OCI-LY1 (cell line): ENCODE data around the gene DHRSX.

Experiments used
- H2AFZ ChIP-seq: fragments of 200-600 bp; sonication (generic), shearing (Covaris generic); 2 replicates; pipeline ENCODE4 v1.6.0; 2014; ENCODE audit warnings: antibody characterized with exemption, mild to moderate bottlenecking, low read length
- H3F3A ChIP-seq: fragments of 200-600 bp; sonication (generic), shearing (Covaris generic); 2 replicates; pipeline ENCODE4 v1.6.0; 2014; ENCODE audit warnings: mild to moderate bottlenecking, antibody characterized with exemption, low read length, moderate library complexity; ENCODE audit not compliant: insufficient read depth
- H3K27ac ChIP-seq: fragments of 200-600 bp; sonication (generic); 2 replicates; pipeline ENCODE4 v1.5.1; 2014; ENCODE audit warnings: low read length, mixed run types, mild to moderate bottlenecking, low read depth; ENCODE audit not compliant: poor library complexity, severe bottlenecking
- H3K27me3 ChIP-seq: fragments of 200-600 bp; sonication (generic); 2 replicates; pipeline ENCODE4 v1.6.0; 2014; ENCODE audit warnings: antibody characterized with exemption, mild to moderate bottlenecking, low read length, moderate library complexity; ENCODE audit not compliant: insufficient read depth
- H3K36me3 ChIP-seq: fragments of 200-600 bp; sonication (generic); 2 replicates; pipeline ENCODE4 v1.6.1; 2014; ENCODE audit warnings: mild to moderate bottlenecking, antibody characterized with exemption, low read length, moderate library complexity, mixed read lengths; ENCODE audit not compliant: insufficient read depth
- H3K4me1 ChIP-seq: fragments of 200-600 bp; sonication (generic); 2 replicates; pipeline ENCODE4 v1.5.1; 2014; ENCODE audit warnings: mild to moderate bottlenecking, low read length, moderate library complexity; ENCODE audit not compliant: insufficient read depth, severe bottlenecking
- H3K4me2 ChIP-seq: fragments of 200-600 bp; sonication (generic), shearing (Covaris generic); 2 replicates; pipeline ENCODE4 v1.6.1; 2014; ENCODE audit warnings: low read length
- H3K4me3 ChIP-seq: fragments of 200-600 bp; sonication (generic); 2 replicates; pipeline ENCODE4 v1.5.1; 2014; ENCODE audit warnings: low read length, low read depth, mild to moderate bottlenecking, mixed read lengths; ENCODE audit not compliant: poor library complexity, severe bottlenecking
- H3K79me2 ChIP-seq: fragments of 200-600 bp; shearing (Covaris generic); 2 replicates; pipeline ENCODE4 v1.6.1; 2016; ENCODE audit warnings: mixed run types, low read length, mixed read lengths; ENCODE audit not compliant: insufficient read depth
- H3K9ac ChIP-seq: fragments of 200-600 bp; sonication (generic), shearing (Covaris generic); 2 replicates; pipeline ENCODE4 v1.6.1; 2014; ENCODE audit warnings: mild to moderate bottlenecking, low read length, mixed read lengths
- H3K9me2 ChIP-seq: fragments of 200-600 bp; sonication (generic), shearing (Covaris generic); 2 replicates; pipeline ENCODE4 v1.6.1; 2014; ENCODE audit warnings: low read depth, mild to moderate bottlenecking, low read length, mixed read lengths
- H3K9me3 ChIP-seq: fragments of 200-600 bp; shearing (Covaris generic); 2 replicates; pipeline ENCODE4 v1.6.1; 2014; ENCODE audit warnings: low read length, mixed read lengths
- H4K20me1 ChIP-seq: fragments of 200-600 bp; sonication (generic), shearing (Covaris generic); 2 replicates; pipeline ENCODE4 v1.6.0; 2016; ENCODE audit warnings: mild to moderate bottlenecking, low read length; ENCODE audit not compliant: insufficient read depth
- CTCF ChIP-seq: fragments of 200-600 bp; sonication (generic), shearing (Covaris generic); IDR thresholded peaks from 2 replicates; pipeline ENCODE4 v1.5.1; 2017; ENCODE audit warnings: mild to moderate bottlenecking, antibody characterized with exemption, low read length, moderate library complexity, mixed read lengths
- EZH2 ChIP-seq: fragments of 200-600 bp; sonication (generic), shearing (Covaris generic); IDR thresholded peaks from 2 replicates; pipeline ENCODE4 v1.8.0; 2017; ENCODE audit warnings: borderline replicate concordance, mixed run types, mild to moderate bottlenecking, antibody characterized with exemption, low read length, moderate library complexity, mixed read lengths

DHRSX gene

GRCh38 chrX:2342874-2343273, 157.9 kb downstream of the DHRSX start:
- Histone ChIP-seq H3K9me2 (no peaks in the 10 kb centered on the region), H3K4me1 (peaks cover 7% of the 10 kb centered on the region), H3K9ac (no peak overlapping the region), H3K27ac (no peak overlapping the region), H3K4me2 (no peak overlapping the region), H3F3A (no peaks in the 10 kb centered on the region), H4K20me1 (no peaks in the 10 kb centered on the region), H3K27me3 (no peaks in the 10 kb centered on the region), H3K9me3 (peaks cover 10% of the 10 kb centered on the region), H3K36me3 (peaks cover 54% of the 10 kb centered on the region), H3K4me3 (no peak overlapping the region), H2AFZ (no peak overlapping the region), H3K79me2 (no peaks in the 10 kb centered on the region)
- TF ChIP-seq EZH2 (no peak), CTCF (no peak)

- H3K79me2 ChIP-seq: no peaks in the 10 kb centered on the region
- H2AFZ ChIP-seq: no peak overlapping the region
- no peak overlapping the region for H3K4me3 ChIP-seq
- peaks cover 7% of the 10 kb centered on the region for H3K4me1 ChIP-seq
- TF ChIP-seq CTCF: no peak
- no peak for TF ChIP-seq EZH2
- H3K9me2 ChIP-seq: no peaks in the 10 kb centered on the region
- H3F3A ChIP-seq: no peaks in the 10 kb centered on the region
- H3K9me3 ChIP-seq: peaks cover 10% of the 10 kb centered on the region
- H3K36me3 ChIP-seq: peaks cover 55% of the 10 kb centered on the region
- H3K27me3 ChIP-seq: no peaks in the 10 kb centered on the region
- no peak overlapping the region for H3K4me2 ChIP-seq
- no peak overlapping the region for H3K9ac ChIP-seq
- no peak overlapping the region for H3K27ac ChIP-seq
- no peaks in the 10 kb centered on the region for H4K20me1 ChIP-seq
Measured at GRCh38 chrX:2342281-2342688, 158.5 kb downstream of the DHRSX start.

GRCh38 chrX:2340991-2341390, 159.8 kb downstream of the DHRSX start:
- Histone ChIP-seq H4K20me1 (no peaks in the 10 kb centered on the region), H3K36me3 (peaks cover 51% of the 10 kb centered on the region), H3K27ac (no peak overlapping the region), H3K9ac (no peak overlapping the region), H3K9me2 (no peaks in the 10 kb centered on the region), H3K4me1 (peaks cover 7% of the 10 kb centered on the region), H3F3A (no peaks in the 10 kb centered on the region), H3K79me2 (no peaks in the 10 kb centered on the region), H3K9me3 (peaks cover 10% of the 10 kb centered on the region), H3K4me3 (no peak overlapping the region), H3K4me2 (no peak overlapping the region), H2AFZ (no peak overlapping the region), H3K27me3 (no peaks in the 10 kb centered on the region)
- TF ChIP-seq EZH2: no peak
- no peak for TF ChIP-seq CTCF
